SU-DHL-6 (cell line): ENCODE data around the gene LMOD1.

ENCODE experiments used
- CTCF ChIP-seq: fragments of 200-600 bp; sonication (generic); IDR thresholded peaks from one replicate; pipeline ENCODE4 v1.5.1; 2017; ENCODE audit warnings: antibody characterized with exemption, mild to moderate bottlenecking, low read length, moderate library complexity; ENCODE audit not compliant: insufficient read depth, poor library complexity, severe bottlenecking
- EZH2phosphoT487 ChIP-seq: fragments of 200-600 bp; sonication (generic), shearing (Covaris generic); conservative IDR thresholded peaks from 2 replicates; pipeline ENCODE4 v1.6.1; 2018; ENCODE audit warnings: mild to moderate bottlenecking, antibody characterized with exemption, low read length, moderate library complexity, mixed read lengths

DNA sequence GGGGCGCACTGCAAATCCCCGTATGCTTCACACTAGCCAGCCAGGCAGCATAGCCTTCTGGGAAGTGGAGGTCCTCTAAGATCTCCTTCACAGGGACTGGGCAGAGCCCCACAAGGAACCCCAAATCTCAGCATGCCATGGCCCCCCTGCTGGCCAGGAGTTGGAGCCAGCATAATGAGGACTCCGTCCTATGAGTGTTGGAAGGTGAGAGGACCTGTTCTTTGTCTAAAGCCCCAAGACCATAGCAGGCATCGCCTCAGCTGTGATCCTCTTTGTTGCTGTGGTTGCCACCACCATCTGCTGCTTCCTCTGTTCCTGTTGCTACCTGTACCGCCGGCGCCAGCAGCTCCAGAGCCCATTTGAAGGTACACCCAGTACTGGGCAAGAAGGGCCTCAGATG lies 56.1 kb downstream of the LMOD1 start:
- TF ChIP-seq CTCF (no peak), EZH2phosphoT487 (no peak)
